GM23338 (cell line): ENCODE data around the gene KCNJ11.

ENCODE experiments used
- CREB1 ChIP-seq: fragments of 250-450 bp; sonication (Bioruptor Pico); IDR thresholded peaks from 2 replicates; pipeline ENCODE4 v1.5.0; 2020; ENCODE audit warnings: low read depth, mild to moderate bottlenecking, moderate library complexity
- CTCF ChIP-seq, 2 experiments: fragments of 200-600 bp in 1 of 2; sonication (generic) in 1 of 2; conservative IDR thresholded peaks; 2 replicates each; pipeline versions ENCODE4 v1.5.1 to v1.6.1; 2016 to 2017; ENCODE audit warnings: antibody characterized with exemption in 2 of 2, low read depth in 2 of 2, mild to moderate bottlenecking in 2 of 2, moderate library complexity in 1 of 2
- ETS1 ChIP-seq: IDR thresholded peaks from 2 replicates; pipeline ENCODE4 v1.6.1; 2016; ENCODE audit warnings: antibody characterized with exemption
- EZH2 ChIP-seq: fragments of 200-600 bp; sonication (generic); IDR thresholded peaks from one replicate; pipeline ENCODE4 v1.8.0; 2017; ENCODE audit warnings: antibody characterized with exemption, mild to moderate bottlenecking, low read depth; ENCODE audit not compliant: unreplicated experiment
- EZH2phosphoT487 ChIP-seq: fragments of 200-600 bp; sonication (generic); IDR thresholded peaks from one replicate; pipeline ENCODE4 v1.8.1; 2018; ENCODE audit warnings: antibody characterized with exemption; ENCODE audit not compliant: unreplicated experiment
- JUNB ChIP-seq: IDR thresholded peaks from one replicate; pipeline ENCODE4 v1.6.1; 2016; ENCODE audit warnings: antibody characterized with exemption; ENCODE audit not compliant: unreplicated experiment
- NANOG ChIP-seq: IDR thresholded peaks from 2 replicates; pipeline ENCODE4 v1.6.1; 2016; ENCODE audit warnings: antibody characterized with exemption, borderline replicate concordance
- POLR2AphosphoS5 ChIP-seq: IDR thresholded peaks from 2 replicates; pipeline ENCODE4 v1.6.1; 2016; ENCODE audit warnings: antibody characterized with exemption, low read depth
- STAT1 ChIP-seq: IDR thresholded peaks from one replicate; pipeline ENCODE4 v1.6.1; 2016; ENCODE audit warnings: antibody characterized with exemption; ENCODE audit not compliant: unreplicated experiment
- ZNF114 ChIP-seq: fragments of 250-450 bp; sonication (Bioruptor Pico); IDR thresholded peaks from 2 replicates; pipeline ENCODE4 v1.5.0; 2020; ENCODE audit warnings: mild to moderate bottlenecking, moderate library complexity
- ZNF462 ChIP-seq: fragments of 250-450 bp; sonication (Bioruptor Pico); IDR thresholded peaks from 2 replicates; pipeline ENCODE4 v1.5.0; 2020; ENCODE audit warnings: mild to moderate bottlenecking, moderate library complexity
- TF ChIP-seq, protein P1 (sequence below): IDR thresholded peaks from one replicate; pipeline ENCODE4 v1.6.1; 2018; ENCODE audit warnings: antibody characterized with exemption; ENCODE audit not compliant: unreplicated experiment

- TF ChIP-seq CTCF (conservative IDR thresholded peaks at IDR 0.05; ENCODE audit: low read depth in 2 of 2): no peak
- no peak for TF ChIP-seq EZH2phosphoT487
- no peak for TF ChIP-seq POLR2AphosphoS5
- no peak for TF ChIP-seq EZH2
- TF ChIP-seq, protein P1, sequence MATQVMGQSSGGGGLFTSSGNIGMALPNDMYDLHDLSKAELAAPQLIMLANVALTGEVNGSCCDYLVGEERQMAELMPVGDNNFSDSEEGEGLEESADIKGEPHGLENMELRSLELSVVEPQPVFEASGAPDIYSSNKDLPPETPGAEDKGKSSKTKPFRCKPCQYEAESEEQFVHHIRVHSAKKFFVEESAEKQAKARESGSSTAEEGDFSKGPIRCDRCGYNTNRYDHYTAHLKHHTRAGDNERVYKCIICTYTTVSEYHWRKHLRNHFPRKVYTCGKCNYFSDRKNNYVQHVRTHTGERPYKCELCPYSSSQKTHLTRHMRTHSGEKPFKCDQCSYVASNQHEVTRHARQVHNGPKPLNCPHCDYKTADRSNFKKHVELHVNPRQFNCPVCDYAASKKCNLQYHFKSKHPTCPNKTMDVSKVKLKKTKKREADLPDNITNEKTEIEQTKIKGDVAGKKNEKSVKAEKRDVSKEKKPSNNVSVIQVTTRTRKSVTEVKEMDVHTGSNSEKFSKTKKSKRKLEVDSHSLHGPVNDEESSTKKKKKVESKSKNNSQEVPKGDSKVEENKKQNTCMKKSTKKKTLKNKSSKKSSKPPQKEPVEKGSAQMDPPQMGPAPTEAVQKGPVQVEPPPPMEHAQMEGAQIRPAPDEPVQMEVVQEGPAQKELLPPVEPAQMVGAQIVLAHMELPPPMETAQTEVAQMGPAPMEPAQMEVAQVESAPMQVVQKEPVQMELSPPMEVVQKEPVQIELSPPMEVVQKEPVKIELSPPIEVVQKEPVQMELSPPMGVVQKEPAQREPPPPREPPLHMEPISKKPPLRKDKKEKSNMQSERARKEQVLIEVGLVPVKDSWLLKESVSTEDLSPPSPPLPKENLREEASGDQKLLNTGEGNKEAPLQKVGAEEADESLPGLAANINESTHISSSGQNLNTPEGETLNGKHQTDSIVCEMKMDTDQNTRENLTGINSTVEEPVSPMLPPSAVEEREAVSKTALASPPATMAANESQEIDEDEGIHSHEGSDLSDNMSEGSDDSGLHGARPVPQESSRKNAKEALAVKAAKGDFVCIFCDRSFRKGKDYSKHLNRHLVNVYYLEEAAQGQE: no peak
- TF ChIP-seq CREB1: no peak
- no peak for TF ChIP-seq NANOG
- TF ChIP-seq ETS1: no peak
- no peak for TF ChIP-seq STAT1
- TF ChIP-seq JUNB: no peak
- TF ChIP-seq ZNF462 (CRISPR knock-in tag): no peak
- TF ChIP-seq ZNF114: no peak
Measured at GRCh38 chr11:17406082-17406817, 17.8 kb upstream of the KCNJ11 start.
